ENCODE data around the gene PRPF40A. TPM values are rescaled to one million over a fixed set of nuclear protein-coding genes. Genes with fewer than 3 reads are reported as not detected.
"Not testable (repeated sequence)": the region's sequence is repeated elsewhere in the genome, so short reads cannot be mapped to it uniquely, and the experiment has no call there.

Gene PRPF40A
- total RNA-seq (2012; rRNA removed): 92.2 and 119 TPM in 2 replicates

DNA sequence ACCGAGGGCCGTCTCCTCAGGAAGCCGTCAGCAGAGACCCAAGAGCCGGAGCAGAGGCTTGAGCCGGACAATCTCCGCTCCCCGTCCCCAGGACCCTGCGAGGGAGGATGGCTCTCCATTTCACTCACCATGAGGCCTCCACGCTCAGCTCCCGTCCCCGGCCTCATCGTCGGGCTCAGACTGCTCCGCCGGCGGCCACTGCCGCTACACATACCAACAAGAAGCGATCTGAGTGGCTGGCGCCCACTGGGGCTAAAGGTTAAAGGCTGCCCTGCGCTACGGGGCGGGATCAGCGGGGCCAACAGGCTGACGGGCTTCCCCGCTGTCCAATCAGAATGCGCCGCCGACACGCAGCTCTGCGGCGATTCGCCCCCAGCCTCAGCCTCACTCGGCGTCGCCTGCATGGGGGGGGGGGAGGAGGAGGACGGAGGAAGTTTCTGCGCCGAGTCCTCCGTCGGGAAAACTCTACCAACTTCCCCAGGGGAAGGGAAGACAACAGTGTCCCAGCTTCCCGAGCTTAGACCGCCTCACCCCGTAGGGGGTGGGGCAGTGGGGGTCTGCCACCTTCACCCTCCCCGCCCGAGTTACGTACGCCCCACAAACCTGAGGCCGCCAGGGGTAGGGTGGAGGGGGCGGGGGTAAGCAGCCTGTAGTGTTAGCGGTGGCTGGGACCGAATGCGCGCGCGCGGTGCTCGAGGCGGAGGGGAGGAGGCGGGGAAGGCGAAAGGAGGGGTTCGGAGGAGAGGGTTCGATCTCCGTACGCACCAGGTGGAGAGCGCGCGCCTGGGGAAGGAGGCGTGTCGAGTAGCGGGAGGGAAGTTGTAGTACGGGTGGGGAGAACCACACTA lies at the start of gene PRPF40A:
Gene PRPF40A, minus strand, starts transcription at position 234 of the 848 bp plus-strand sequence. Its CDS starts 22 bp downstream, at position 212.
- Histone ChIP-seq H3K4me3 (ENCODE audit: low read length) (peak within 1 kb of the TSS; percentile 97), H3K9ac (ENCODE audit: low read depth, low read length) (peak within 1 kb of the TSS; percentile 99), H3K4me2 (ENCODE audit: low read length) (peak within 1 kb of the TSS; percentile 82), H3K9me3 (replicated peaks; ENCODE audit: low read length) (no peaks in the 10 kb centered on the region), H3K36me3 (ENCODE audit: insufficient read depth, low read length) (peaks cover 24% of the 10 kb centered on the region), H3K4me1 (ENCODE audit: control insufficient read depth, insufficient read depth, low read length) (peaks cover 20% of the 10 kb centered on the region), H3K27me3 (ENCODE audit: control insufficient read depth, insufficient read depth, low read length) (no peaks in the 10 kb centered on the region)

- H3K4me1 ChIP-seq (ENCODE audit: control insufficient read depth, insufficient read depth, low read length): no peaks in the 10 kb centered on the region
- H3K9ac ChIP-seq (ENCODE audit: low read depth, low read length): no peak overlapping the region
- H3K9me3 ChIP-seq (replicated peaks; ENCODE audit: low read length): no peaks in the 10 kb centered on the region
- H3K27me3 ChIP-seq (ENCODE audit: control insufficient read depth, insufficient read depth, low read length): no peaks in the 10 kb centered on the region
- no peak overlapping the region for H3K4me3 ChIP-seq (ENCODE audit: low read length)
- no peak overlapping the region for H3K4me2 ChIP-seq (ENCODE audit: low read length)
- peaks cover 7% of the 10 kb centered on the region for H3K36me3 ChIP-seq (ENCODE audit: insufficient read depth, low read length)
Observed at GRCh38 chr2:152766928-152767327, 49.7 kb upstream of the PRPF40A start.

DNA sequence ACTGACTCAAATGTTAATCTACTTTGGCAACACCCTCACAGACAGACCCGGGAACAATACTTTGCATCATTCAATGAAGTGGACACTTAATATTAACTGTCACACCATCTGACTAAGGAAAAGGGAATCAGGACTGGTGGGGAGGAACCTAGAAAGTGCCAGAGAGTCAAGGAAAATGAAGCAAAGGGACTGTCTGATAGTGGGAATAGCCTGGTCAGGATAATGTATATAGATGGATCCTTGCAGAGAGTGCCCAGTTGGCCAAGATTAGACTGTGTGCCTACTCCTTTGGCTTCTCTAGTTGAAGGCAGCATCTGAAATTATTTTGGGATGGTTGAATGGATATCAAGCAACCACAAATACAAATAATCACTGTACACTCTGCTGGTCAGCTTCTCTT lies 46.4 kb upstream of the PRPF40A start:
- Histone ChIP-seq H3K4me2 (ENCODE audit: low read length) (no peak overlapping the region), H3K4me1 (ENCODE audit: control insufficient read depth, insufficient read depth, low read length) (no peaks in the 10 kb centered on the region), H3K4me3 (ENCODE audit: low read length) (no peak overlapping the region), H3K9ac (ENCODE audit: low read depth, low read length) (no peak overlapping the region), H3K36me3 (ENCODE audit: insufficient read depth, low read length) (peaks cover 18% of the 10 kb centered on the region), H3K9me3 (replicated peaks; ENCODE audit: low read length) (no peaks in the 10 kb centered on the region), H3K27me3 (ENCODE audit: control insufficient read depth, insufficient read depth, low read length) (no peaks in the 10 kb centered on the region)

DNA sequence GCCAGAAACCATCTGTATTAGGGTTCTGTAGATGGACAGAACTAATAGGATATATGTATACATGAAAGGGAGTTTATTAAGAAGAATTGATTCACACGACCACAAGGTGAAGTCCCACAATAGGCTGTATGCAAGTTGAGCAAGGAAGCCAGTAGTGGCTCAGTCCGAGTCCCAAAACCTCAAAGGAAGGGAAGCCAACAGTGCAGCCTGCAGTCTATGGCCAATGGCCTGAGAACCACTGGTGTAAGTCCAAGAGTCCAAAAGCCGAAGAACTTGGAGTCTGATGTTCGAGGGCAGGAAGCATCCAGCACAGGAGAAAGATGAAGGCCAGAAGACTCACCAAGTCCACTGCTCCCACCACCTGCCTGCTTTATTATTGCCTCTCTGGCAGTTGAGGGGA lies 45.9 kb upstream of the PRPF40A start:
- H3K9ac ChIP-seq (ENCODE audit: low read depth, low read length); H3K4me3 ChIP-seq (ENCODE audit: low read length); H3K4me2 ChIP-seq (ENCODE audit: low read length); H3K9me3 ChIP-seq (replicated peaks; ENCODE audit: low read length); H3K27me3 ChIP-seq (ENCODE audit: control insufficient read depth, insufficient read depth, low read length); H3K4me1 ChIP-seq (ENCODE audit: control insufficient read depth, insufficient read depth, low read length): not testable (repeated sequence)
- peaks cover 18% of the 10 kb centered on the region for H3K36me3 ChIP-seq (ENCODE audit: insufficient read depth, low read length)

DNA sequence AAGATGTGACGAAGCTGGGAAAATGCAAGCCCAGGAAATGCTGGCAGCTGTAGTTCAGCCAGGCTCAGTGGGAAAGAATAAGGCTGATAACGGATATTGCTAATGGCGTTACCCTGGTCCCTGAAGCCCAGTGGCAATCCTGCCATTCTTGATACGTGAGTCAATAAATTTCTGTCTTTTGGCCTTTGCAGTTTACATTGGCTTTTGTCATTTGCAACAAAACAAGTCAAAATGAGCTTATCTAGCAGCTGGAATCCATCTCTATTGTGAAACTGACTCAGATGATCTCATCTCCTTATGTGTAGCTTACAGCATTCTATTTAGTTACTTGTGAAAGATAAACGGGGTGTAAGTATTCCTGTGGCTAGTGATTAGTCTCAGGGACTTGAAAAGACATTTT lies 44.9 kb upstream of the PRPF40A start:
- Histone ChIP-seq H3K4me1 (ENCODE audit: control insufficient read depth, insufficient read depth, low read length) (no peaks in the 10 kb centered on the region), H3K9ac (ENCODE audit: low read depth, low read length) (no peak overlapping the region), H3K36me3 (ENCODE audit: insufficient read depth, low read length) (peaks cover 18% of the 10 kb centered on the region), H3K27me3 (ENCODE audit: control insufficient read depth, insufficient read depth, low read length) (no peaks in the 10 kb centered on the region), H3K9me3 (replicated peaks; ENCODE audit: low read length) (no peaks in the 10 kb centered on the region), H3K4me2 (ENCODE audit: low read length) (no peak overlapping the region), H3K4me3 (ENCODE audit: low read length) (no peak overlapping the region)

- Histone ChIP-seq H3K9ac (ENCODE audit: low read depth, low read length) (no peak overlapping the region), H3K4me2 (ENCODE audit: low read length) (no peak overlapping the region), H3K4me1 (ENCODE audit: control insufficient read depth, insufficient read depth, low read length) (no peaks in the 10 kb centered on the region), H3K4me3 (ENCODE audit: low read length) (no peak overlapping the region), H3K36me3 (ENCODE audit: insufficient read depth, low read length) (peaks cover 24% of the 10 kb centered on the region), H3K9me3 (replicated peaks; ENCODE audit: low read length) (no peaks in the 10 kb centered on the region), H3K27me3 (ENCODE audit: control insufficient read depth, insufficient read depth, low read length) (no peaks in the 10 kb centered on the region)
Observed at GRCh38 chr2:152761214-152761613, 44.0 kb upstream of the PRPF40A start.

DNA sequence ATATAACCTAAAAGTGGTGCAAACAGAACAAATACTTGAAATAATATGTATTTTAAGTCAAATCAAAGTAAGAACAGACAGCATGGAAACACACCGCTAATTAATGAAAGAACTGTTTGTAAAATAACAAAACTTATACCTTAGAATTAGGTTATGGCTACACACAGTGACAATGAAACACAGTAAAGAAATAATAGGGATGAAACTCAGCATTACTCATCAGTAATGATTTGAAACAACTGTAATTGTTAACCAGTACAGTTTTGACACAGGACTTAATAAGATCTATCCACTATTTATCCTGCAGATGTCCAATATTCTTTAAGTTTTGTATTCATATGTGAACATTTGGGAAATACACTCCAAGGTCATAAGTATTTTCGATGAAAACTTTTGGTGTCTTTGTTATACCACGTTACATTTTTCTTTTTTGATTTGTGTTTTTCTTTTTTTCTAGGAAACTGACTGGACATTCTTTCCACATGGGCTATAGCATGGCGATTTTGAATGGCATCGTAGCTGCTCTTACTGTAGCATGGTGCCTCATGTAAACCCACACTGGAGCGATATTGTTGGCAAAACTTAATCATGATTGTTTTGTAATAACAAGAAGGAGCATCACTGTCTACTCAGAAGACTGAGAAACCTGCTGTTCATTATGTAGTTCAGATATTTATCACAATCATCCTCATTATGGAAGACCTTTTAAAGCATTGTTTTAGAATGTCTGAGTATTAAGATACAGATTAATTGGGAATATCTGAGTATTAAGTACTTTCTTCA lies 42.2 kb upstream of the PRPF40A start:
- no peak overlapping the region for H3K4me2 ChIP-seq (ENCODE audit: low read length)
- H3K4me3 ChIP-seq (ENCODE audit: low read length): no peak overlapping the region
- H3K36me3 ChIP-seq (ENCODE audit: insufficient read depth, low read length): peaks cover 26% of the 10 kb centered on the region
- H3K9ac ChIP-seq (ENCODE audit: low read depth, low read length): no peak overlapping the region
- no peaks in the 10 kb centered on the region for H3K27me3 ChIP-seq (ENCODE audit: control insufficient read depth, insufficient read depth, low read length)
- no peaks in the 10 kb centered on the region for H3K9me3 ChIP-seq (replicated peaks; ENCODE audit: low read length)
- H3K4me1 ChIP-seq (ENCODE audit: control insufficient read depth, insufficient read depth, low read length): no peaks in the 10 kb centered on the region

GRCh38 chr2:152755029-152755428 lies 37.8 kb upstream of the PRPF40A start:
- Histone ChIP-seq H3K9ac (ENCODE audit: low read depth, low read length) (no peak overlapping the region), H3K4me2 (ENCODE audit: low read length) (no peak overlapping the region), H3K9me3 (replicated peaks; ENCODE audit: low read length) (no peaks in the 10 kb centered on the region), H3K27me3 (ENCODE audit: control insufficient read depth, insufficient read depth, low read length) (no peaks in the 10 kb centered on the region), H3K4me1 (ENCODE audit: control insufficient read depth, insufficient read depth, low read length) (no peaks in the 10 kb centered on the region), H3K4me3 (ENCODE audit: low read length) (no peak overlapping the region), H3K36me3 (ENCODE audit: insufficient read depth, low read length) (peaks cover 27% of the 10 kb centered on the region)

DNA sequence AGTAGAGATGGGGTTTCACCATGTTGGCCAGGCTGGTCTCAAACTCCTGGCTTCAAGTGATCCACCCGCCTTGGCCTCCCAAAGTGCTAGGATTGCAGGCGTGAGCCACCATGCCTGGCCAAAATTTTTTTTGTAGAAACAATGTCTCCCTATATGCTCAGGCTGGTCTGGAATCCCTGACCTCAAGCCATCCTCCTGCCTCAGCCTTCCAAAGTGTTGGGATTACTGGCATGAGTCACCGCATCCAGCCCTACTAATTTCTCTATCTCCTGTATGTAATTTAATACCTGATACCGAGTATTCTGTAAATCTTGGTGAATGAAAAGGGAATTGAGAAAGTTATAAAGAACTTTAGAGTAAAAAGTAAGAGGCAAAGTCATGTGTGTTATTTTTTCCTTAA lies 30.5 kb upstream of the PRPF40A start:
- not testable (repeated sequence) for H3K4me2 ChIP-seq (ENCODE audit: low read length); H3K4me3 ChIP-seq (ENCODE audit: low read length); H3K27me3 ChIP-seq (ENCODE audit: control insufficient read depth, insufficient read depth, low read length); H3K4me1 ChIP-seq (ENCODE audit: control insufficient read depth, insufficient read depth, low read length); H3K9ac ChIP-seq (ENCODE audit: low read depth, low read length); H3K9me3 ChIP-seq (replicated peaks; ENCODE audit: low read length)
- H3K36me3 ChIP-seq (ENCODE audit: insufficient read depth, low read length): peaks cover 13% of the 10 kb centered on the region

DNA sequence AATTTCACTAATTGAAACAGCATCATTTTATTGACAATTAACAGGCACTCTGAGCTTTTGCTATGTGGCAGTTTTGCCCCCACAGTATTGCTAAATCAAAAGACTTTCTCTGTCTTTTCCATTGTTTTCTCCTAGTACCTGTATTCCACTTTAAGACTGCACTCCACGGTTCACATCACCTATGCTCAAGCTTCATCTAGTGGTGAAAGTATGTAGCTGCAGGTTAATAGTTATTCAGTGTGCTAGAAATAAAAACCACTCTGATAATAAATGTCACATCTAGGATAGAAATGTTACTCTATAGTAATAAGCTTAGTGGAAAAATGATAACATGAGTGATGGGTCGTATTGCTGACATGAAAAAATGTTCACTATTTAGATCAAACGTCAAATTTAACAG lies 25.7 kb upstream of the PRPF40A start:
- no peak overlapping the region for H3K4me2 ChIP-seq (ENCODE audit: low read length)
- H3K9me3 ChIP-seq (replicated peaks; ENCODE audit: low read length): no peaks in the 10 kb centered on the region
- H3K4me1 ChIP-seq (ENCODE audit: control insufficient read depth, insufficient read depth, low read length): no peaks in the 10 kb centered on the region
- no peaks in the 10 kb centered on the region for H3K27me3 ChIP-seq (ENCODE audit: control insufficient read depth, insufficient read depth, low read length)
- H3K4me3 ChIP-seq (ENCODE audit: low read length): no peak overlapping the region
- H3K36me3 ChIP-seq (ENCODE audit: insufficient read depth, low read length): peaks cover 8% of the 10 kb centered on the region
- no peak overlapping the region for H3K9ac ChIP-seq (ENCODE audit: low read depth, low read length)

DNA sequence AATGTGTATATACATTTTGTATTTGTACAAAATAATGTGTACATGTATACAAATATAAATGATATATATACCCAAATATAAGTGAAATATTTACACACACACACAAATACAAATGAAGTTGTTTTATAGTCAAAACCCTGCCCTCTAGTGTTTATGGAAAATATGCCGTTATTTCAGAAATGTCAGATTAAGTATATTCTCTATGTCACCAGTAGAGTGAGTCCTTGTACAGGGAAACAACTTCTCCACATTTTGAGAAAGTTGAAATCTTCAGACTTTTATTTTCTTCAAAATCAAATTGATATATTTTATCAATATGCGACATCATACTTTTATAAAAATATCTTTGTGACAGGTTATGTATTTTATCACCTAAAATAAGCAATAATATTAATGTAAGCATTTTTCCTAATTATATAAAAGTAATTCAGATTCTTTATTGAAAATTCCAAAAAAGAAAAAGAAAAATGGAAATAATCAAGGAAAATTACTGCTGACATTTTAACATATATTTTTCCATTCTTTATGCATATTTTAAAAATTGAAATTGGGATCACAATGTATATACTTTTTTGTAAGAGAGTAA lies 23.6 kb upstream of the PRPF40A start:
- no peak overlapping the region for H3K4me2 ChIP-seq (ENCODE audit: low read length)
- no peak overlapping the region for H3K9ac ChIP-seq (ENCODE audit: low read depth, low read length)
- H3K4me1 ChIP-seq (ENCODE audit: control insufficient read depth, insufficient read depth, low read length): no peaks in the 10 kb centered on the region
- peaks cover 6% of the 10 kb centered on the region for H3K36me3 ChIP-seq (ENCODE audit: insufficient read depth, low read length)
- no peaks in the 10 kb centered on the region for H3K27me3 ChIP-seq (ENCODE audit: control insufficient read depth, insufficient read depth, low read length)
- no peaks in the 10 kb centered on the region for H3K9me3 ChIP-seq (replicated peaks; ENCODE audit: low read length)
- H3K4me3 ChIP-seq (ENCODE audit: low read length): no peak overlapping the region
